Measurements from ENCODE around the gene MYH11.

The MYH11 gene

GRCh38 chr16:15799851-15800495 is 56.9 kb downstream of the MYH11 start:
- Histone ChIP-seq H3F3A (ENCODE audit: insufficient read depth, low read length) (no peaks in the 10 kb centered on the region), H3K4me2 (ENCODE audit: low read length) (no peak overlapping the region), H3K9me3 (ENCODE audit: low read length) (peaks cover 3% of the 10 kb centered on the region; the same call in 1 of the 2 replicates), H3K4me1 (ENCODE audit: insufficient read depth, low read length, severe bottlenecking) (no peaks in the 10 kb centered on the region), H3K9ac (ENCODE audit: low read length) (no peak overlapping the region), H3K27ac (ENCODE audit: low read depth, low read length, poor library complexity, severe bottlenecking) (no peak overlapping the region), H4K20me1 (ENCODE audit: insufficient read depth, low read length) (no peaks in the 10 kb centered on the region), H3K36me3 (ENCODE audit: insufficient read depth, low read length) (no peaks in the 10 kb centered on the region), H3K79me2 (ENCODE audit: insufficient read depth, low read length) (no peaks in the 10 kb centered on the region), H3K27me3 (ENCODE audit: insufficient read depth, low read length) (peaks cover 4% of the 10 kb centered on the region; the same call in 1 of the 2 replicates), H3K9me2 (ENCODE audit: low read depth, low read length) (no peaks in the 10 kb centered on the region), H2AFZ (ENCODE audit: low read length) (no peak overlapping the region), H3K4me3 (ENCODE audit: low read depth, low read length, poor library complexity, severe bottlenecking) (no peak overlapping the region)
- TF ChIP-seq, protein P1, sequence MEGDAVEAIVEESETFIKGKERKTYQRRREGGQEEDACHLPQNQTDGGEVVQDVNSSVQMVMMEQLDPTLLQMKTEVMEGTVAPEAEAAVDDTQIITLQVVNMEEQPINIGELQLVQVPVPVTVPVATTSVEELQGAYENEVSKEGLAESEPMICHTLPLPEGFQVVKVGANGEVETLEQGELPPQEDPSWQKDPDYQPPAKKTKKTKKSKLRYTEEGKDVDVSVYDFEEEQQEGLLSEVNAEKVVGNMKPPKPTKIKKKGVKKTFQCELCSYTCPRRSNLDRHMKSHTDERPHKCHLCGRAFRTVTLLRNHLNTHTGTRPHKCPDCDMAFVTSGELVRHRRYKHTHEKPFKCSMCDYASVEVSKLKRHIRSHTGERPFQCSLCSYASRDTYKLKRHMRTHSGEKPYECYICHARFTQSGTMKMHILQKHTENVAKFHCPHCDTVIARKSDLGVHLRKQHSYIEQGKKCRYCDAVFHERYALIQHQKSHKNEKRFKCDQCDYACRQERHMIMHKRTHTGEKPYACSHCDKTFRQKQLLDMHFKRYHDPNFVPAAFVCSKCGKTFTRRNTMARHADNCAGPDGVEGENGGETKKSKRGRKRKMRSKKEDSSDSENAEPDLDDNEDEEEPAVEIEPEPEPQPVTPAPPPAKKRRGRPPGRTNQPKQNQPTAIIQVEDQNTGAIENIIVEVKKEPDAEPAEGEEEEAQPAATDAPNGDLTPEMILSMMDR (IDR thresholded peaks at IDR 0.05; ENCODE audit: low read length): no peak
- TF ChIP-seq EZH2 (IDR thresholded peaks at IDR 0.05; ENCODE audit: borderline replicate concordance, low read length): no peak

GRCh38 chr16:15798671-15799070 is 58.2 kb downstream of the MYH11 start:
- Histone ChIP-seq H3K36me3 (ENCODE audit: insufficient read depth, low read length) (no peaks in the 10 kb centered on the region), H3F3A (ENCODE audit: insufficient read depth, low read length) (no peaks in the 10 kb centered on the region), H3K9ac (ENCODE audit: low read length) (no peak overlapping the region), H3K79me2 (ENCODE audit: insufficient read depth, low read length) (no peaks in the 10 kb centered on the region), H4K20me1 (ENCODE audit: insufficient read depth, low read length) (no peaks in the 10 kb centered on the region), H2AFZ (ENCODE audit: low read length) (no peak overlapping the region), H3K27ac (ENCODE audit: low read depth, low read length, poor library complexity, severe bottlenecking) (no peak overlapping the region), H3K4me3 (ENCODE audit: low read depth, low read length, poor library complexity, severe bottlenecking) (no peak overlapping the region), H3K4me2 (ENCODE audit: low read length) (no peak overlapping the region), H3K9me2 (ENCODE audit: low read depth, low read length) (no peaks in the 10 kb centered on the region), H3K4me1 (ENCODE audit: insufficient read depth, low read length, severe bottlenecking) (no peaks in the 10 kb centered on the region), H3K9me3 (ENCODE audit: low read length) (peaks cover 3% of the 10 kb centered on the region; the same call in 1 of the 2 replicates), H3K27me3 (ENCODE audit: insufficient read depth, low read length) (peaks cover 4% of the 10 kb centered on the region; the same call in 1 of the 2 replicates)
- TF ChIP-seq EZH2 (IDR thresholded peaks at IDR 0.05; ENCODE audit: borderline replicate concordance, low read length): no peak
- TF ChIP-seq, protein P1 (IDR thresholded peaks at IDR 0.05; ENCODE audit: low read length): no peak

- H4K20me1 ChIP-seq (ENCODE audit: insufficient read depth, low read length): no peaks in the 10 kb centered on the region
- H3K79me2 ChIP-seq (ENCODE audit: insufficient read depth, low read length): no peaks in the 10 kb centered on the region
- no peaks in the 10 kb centered on the region for H3K36me3 ChIP-seq (ENCODE audit: insufficient read depth, low read length)
- peaks cover 3% of the 10 kb centered on the region; the same call in 1 of the 2 replicates for H3K9me3 ChIP-seq (ENCODE audit: low read length)
- no peak for TF ChIP-seq EZH2 (IDR thresholded peaks at IDR 0.05; ENCODE audit: borderline replicate concordance, low read length)
- TF ChIP-seq, protein P1 (IDR thresholded peaks at IDR 0.05; ENCODE audit: low read length): no peak
- H3K27ac ChIP-seq (ENCODE audit: low read depth, low read length, poor library complexity, severe bottlenecking): no peak overlapping the region
- no peak overlapping the region for H3K9ac ChIP-seq (ENCODE audit: low read length)
- H3K4me2 ChIP-seq (ENCODE audit: low read length): no peak overlapping the region
- H3K27me3 ChIP-seq (ENCODE audit: insufficient read depth, low read length): peaks cover 4% of the 10 kb centered on the region; the same call in 1 of the 2 replicates
- H3F3A ChIP-seq (ENCODE audit: insufficient read depth, low read length): no peaks in the 10 kb centered on the region
- H3K4me1 ChIP-seq (ENCODE audit: insufficient read depth, low read length, severe bottlenecking): peaks cover 6% of the 10 kb centered on the region
- no peak overlapping the region for H2AFZ ChIP-seq (ENCODE audit: low read length)
- H3K9me2 ChIP-seq (ENCODE audit: low read depth, low read length): no peaks in the 10 kb centered on the region
- H3K4me3 ChIP-seq (ENCODE audit: low read depth, low read length, poor library complexity, severe bottlenecking): no peak overlapping the region
Measured at GRCh38 chr16:15796885-15797284, 59.9 kb downstream of the MYH11 start.

Measured in OCI-LY1 (cell line).